Neural cell (in vitro differentiated cells): Measurements from ENCODE around the gene CLNK. TPM values are rescaled to one million over a fixed set of nuclear protein-coding genes. Genes with fewer than 3 reads are reported as not detected.

Source experiments
- H2AFZ ChIP-seq: fragments of 200-600, 300-800 bp; sonication (generic), shearing (Covaris generic); 2 replicates; pipeline ENCODE4 v1.6.0; 2014; ENCODE audit warnings: low read depth, mild to moderate bottlenecking, antibody characterized with exemption, low read length, moderate library complexity
- H3F3A ChIP-seq: fragments of 200-600 bp; shearing (Covaris generic); 2 replicates; pipeline ENCODE4 v1.6.1; 2016; ENCODE audit warnings: mild to moderate bottlenecking, moderate library complexity, mixed read lengths, antibody characterized with exemption, low read length; ENCODE audit not compliant: insufficient read depth, poor library complexity, severe bottlenecking
- H3K27ac ChIP-seq: fragments of 200-600, 300-800 bp; sonication (generic), shearing (Covaris generic); 2 replicates; pipeline ENCODE4 v1.5.1; 2014; ENCODE audit warnings: mild to moderate bottlenecking, low read length, moderate library complexity
- H3K27me3 ChIP-seq: fragments of 300-800, 200-600 bp; sonication (generic), shearing (Covaris generic); 2 replicates; pipeline ENCODE4 v1.6.0; 2014; ENCODE audit warnings: mild to moderate bottlenecking, low read depth, low read length, moderate library complexity; ENCODE audit not compliant: insufficient read depth
- H3K36me3 ChIP-seq: fragments of 300-800, 200-600 bp; sonication (generic), shearing (Covaris generic); 2 replicates; pipeline ENCODE4 v1.5.1; 2014; ENCODE audit warnings: mild to moderate bottlenecking, antibody characterized with exemption, low read length, moderate library complexity; ENCODE audit not compliant: insufficient read depth
- H3K4me2 ChIP-seq: fragments of 300-800, 200-600 bp; sonication (generic), shearing (Covaris generic); 2 replicates; pipeline ENCODE4 v1.6.0; 2014; ENCODE audit warnings: mild to moderate bottlenecking, low read length
- H3K4me3 ChIP-seq: fragments of 300-800, 200-600 bp; sonication (generic), shearing (Covaris generic); 2 replicates; pipeline ENCODE4 v1.5.1; 2014; ENCODE audit warnings: mild to moderate bottlenecking, low read length, moderate library complexity
- H3K79me2 ChIP-seq: fragments of 200-600 bp; shearing (Covaris generic); replicated peaks from 2 replicates; pipeline ENCODE4 v1.6.0; 2014; ENCODE audit warnings: mild to moderate bottlenecking, low read length, moderate library complexity; ENCODE audit not compliant: insufficient read depth
- H3K9ac ChIP-seq: fragments of 300-800, 200-600 bp; sonication (generic), shearing (Covaris generic); 2 replicates; pipeline ENCODE4 v1.6.1; 2016; ENCODE audit warnings: mild to moderate bottlenecking, low read length, mixed read lengths
- H3K9me2 ChIP-seq: fragments of 200-600 bp; shearing (Covaris generic); 2 replicates; pipeline ENCODE4 v1.6.1; 2016; ENCODE audit warnings: mild to moderate bottlenecking, low read length, mixed read lengths; ENCODE audit not compliant: insufficient read depth
- H3K9me3 ChIP-seq: fragments of 200-600, 300-800 bp; sonication (generic), shearing (Covaris generic); 2 replicates; pipeline ENCODE4 v1.6.1; 2016; ENCODE audit warnings: mild to moderate bottlenecking, mixed run types, low read length, moderate library complexity, mixed read lengths
- H4K20me1 ChIP-seq: fragments of 200-600 bp; shearing (Covaris generic); 2 replicates; pipeline ENCODE4 v1.6.1; 2016; ENCODE audit warnings: mild to moderate bottlenecking, mixed run types; ENCODE audit not compliant: insufficient read depth
- CTCF ChIP-seq: fragments of 450-650 bp; IDR thresholded peaks from 2 replicates; pipeline ENCODE4 v1.5.1; 2014; ENCODE audit warnings: antibody characterized with exemption, mild to moderate bottlenecking, moderate library complexity; ENCODE audit not compliant: poor library complexity, severe bottlenecking
- EP300 ChIP-seq: fragments of 450-650 bp; conservative IDR thresholded peaks from 2 replicates; pipeline ENCODE4 v1.6.1; 2014; ENCODE audit warnings: antibody characterized with exemption, mild to moderate bottlenecking, moderate library complexity; ENCODE audit not compliant: poor library complexity, severe bottlenecking
- EZH2 ChIP-seq: fragments of 200-600, 300-800 bp; shearing (Covaris generic), sonication (generic); IDR thresholded peaks from 2 replicates; pipeline ENCODE4 v1.6.1; 2014; ENCODE audit warnings: antibody characterized with exemption, low read length, borderline replicate concordance, mild to moderate bottlenecking; ENCODE audit not compliant: insufficient read depth, poor library complexity, severe bottlenecking
- MXI1 ChIP-seq: fragments of 450-650 bp; conservative IDR thresholded peaks from 2 replicates; pipeline ENCODE4 v1.6.1; 2014; ENCODE audit warnings: antibody characterized with exemption, mild to moderate bottlenecking; ENCODE audit not compliant: poor library complexity, severe bottlenecking
- POLR2AphosphoS5 ChIP-seq: IDR thresholded peaks from 2 replicates; pipeline ENCODE4 v1.6.1; 2012
- RAD21 ChIP-seq: fragments of 450-650 bp; conservative IDR thresholded peaks from 2 replicates; pipeline ENCODE4 v1.6.1; 2014; ENCODE audit warnings: antibody characterized with exemption, mild to moderate bottlenecking, moderate library complexity
- REST ChIP-seq: IDR thresholded peaks from 2 replicates; pipeline ENCODE4 v1.6.1; 2012; ENCODE audit warnings: borderline replicate concordance
- SMC3 ChIP-seq: fragments of 450-650 bp; conservative IDR thresholded peaks from 2 replicates; pipeline ENCODE4 v1.6.1; 2014; ENCODE audit warnings: antibody characterized with exemption, mild to moderate bottlenecking, moderate library complexity; ENCODE audit not compliant: poor library complexity
- TAF1 ChIP-seq: IDR thresholded peaks from 2 replicates; pipeline ENCODE4 v1.6.1; 2012; ENCODE audit warnings: low read depth
- polyA plus RNA-seq: library from polyadenylated mRNA; depleted of rRNA; stranded (reverse); fragments of >200 nt; gene quantifications from 2 replicates; pipeline ENCODE4 v1.2.3, GENCODE V29; 2014

The CLNK gene
- polyA plus RNA-seq, 1 donor from 2014 or later: not detected

- Histone ChIP-seq H3K9me3 (no peaks in the 10 kb centered on the region), H3F3A (no peaks in the 10 kb centered on the region), H2AFZ (no peak overlapping the region)
Measured at GRCh38 chr4:10698172-10698571, 13.6 kb upstream of the CLNK start.

GRCh38 chr4:10697086-10697485 is 12.5 kb upstream of the CLNK start:
- no peak overlapping the region for H3K4me3 ChIP-seq
- H3K4me2 ChIP-seq: no peak overlapping the region
- no peak overlapping the region for H3K27ac ChIP-seq
- H3K36me3 ChIP-seq: no peaks in the 10 kb centered on the region
- no peaks in the 10 kb centered on the region for H3K9me3 ChIP-seq
- H3K79me2 ChIP-seq: no peaks in the 10 kb centered on the region
- H4K20me1 ChIP-seq: no peaks in the 10 kb centered on the region
- no peaks in the 10 kb centered on the region for H3K27me3 ChIP-seq
- H3K9me2 ChIP-seq: no peaks in the 10 kb centered on the region
- no peak overlapping the region for H2AFZ ChIP-seq
- H3F3A ChIP-seq: no peaks in the 10 kb centered on the region
- no peak overlapping the region for H3K9ac ChIP-seq
- TF ChIP-seq EP300 (no peak), TAF1 (no peak), SMC3 (no peak), MXI1 (no peak), CTCF (no peak), RAD21 (no peak), EZH2 (no peak), REST (no peak), POLR2AphosphoS5 (no peak)

More at GRCh38 chr4:10698172-10698571, 13.6 kb upstream of the CLNK start:
- Histone ChIP-seq H3K36me3 (no peaks in the 10 kb centered on the region), H3K27ac (no peak overlapping the region), H3K9me2 (no peaks in the 10 kb centered on the region), H3K4me2 (no peak overlapping the region), H3K27me3 (no peaks in the 10 kb centered on the region), H3K79me2 (no peaks in the 10 kb centered on the region), H3K4me3 (no peak overlapping the region), H4K20me1 (no peaks in the 10 kb centered on the region), H3K9ac (no peak overlapping the region)
- TF ChIP-seq POLR2AphosphoS5 (no peak), TAF1 (no peak), EP300 (no peak), REST (no peak), RAD21 (no peak), SMC3 (no peak)
